ENCODE measurements around the gene USP20. TPM values are rescaled to one million over a fixed set of nuclear protein-coding genes. Genes with fewer than 3 reads are reported as not detected.
A peak's percentile ranks its signal among the peaks of the same experiment; 100 is the strongest.

The USP20 gene
- total and polyA plus RNA-seq, 10 of the 15 experiments (the other 5 are each of a cell fraction or from before 2014, with no cell fraction given), result 0.66 to 23.3 (median 11.0) TPM

DNA sequence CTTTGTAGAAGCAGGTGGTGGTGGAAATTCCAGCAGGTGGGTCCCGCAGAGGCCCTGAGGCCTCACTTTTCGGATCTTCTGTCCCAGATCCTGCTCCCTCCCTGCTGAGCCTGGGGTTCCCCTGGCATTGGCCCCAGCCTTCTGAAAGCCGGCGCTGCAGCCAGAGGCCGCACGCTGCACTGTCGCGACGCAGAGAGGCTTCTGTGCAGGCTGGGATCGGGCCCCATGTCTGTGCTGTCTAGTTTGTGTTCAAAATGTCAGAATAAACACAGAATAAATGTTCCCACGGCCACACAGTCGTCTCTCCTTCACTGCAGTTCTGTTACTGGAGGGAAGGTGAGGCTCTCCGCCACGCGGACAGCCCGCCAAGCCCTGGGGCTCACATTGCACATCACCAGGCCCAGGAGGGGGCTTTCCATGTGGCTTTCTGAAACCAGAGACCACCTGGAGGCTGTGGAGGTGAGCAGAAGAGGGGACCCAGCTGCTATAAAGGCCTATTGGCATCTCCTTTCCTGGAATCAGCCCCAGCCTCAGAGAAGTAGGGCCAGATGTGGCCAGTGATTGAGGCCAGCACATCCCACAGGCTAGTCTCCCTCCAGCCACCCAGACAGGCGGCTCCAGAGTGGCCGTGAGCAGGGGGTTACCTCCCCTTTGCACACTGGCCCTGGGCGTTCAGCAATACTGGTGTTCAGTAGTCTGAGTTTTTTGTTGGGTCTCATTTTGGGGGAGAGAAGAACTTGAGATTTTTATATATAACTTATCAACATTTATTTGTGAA, 46.5 kb downstream of the USP20 start:
- Histone ChIP-seq H4K20me1 (ENCODE audit: control insufficient read depth, insufficient read depth) (no peaks in the 10 kb centered on the region; the same call in 1 of the 2 replicates), H3K9me3 (replicated peaks; ENCODE audit: control insufficient read depth, insufficient read depth, low read length) (no peaks in the 10 kb centered on the region), H2AFZ (ENCODE audit: control insufficient read depth, low read depth, low read length) (no peak overlapping the region), H3K9ac (ENCODE audit: control insufficient read depth, insufficient read depth, low read length) (no peak overlapping the region), H3K4me3 (no peak overlapping the region), H3K4me1 (ENCODE audit: control insufficient read depth, insufficient read depth, low read length) (peaks cover 24% of the 10 kb centered on the region), H3K27ac (ENCODE audit: control insufficient read depth, insufficient read depth) (no peak overlapping the region), H3K79me2 (ENCODE audit: control insufficient read depth, insufficient read depth, low read length) (peaks cover 22% of the 10 kb centered on the region), H3K27me3 (replicated peaks in 1 of 2; ENCODE audit: control insufficient read depth in 2 of 2, insufficient read depth in 2 of 2, low read length in 1 of 2) (no peaks in the 10 kb centered on the region), H3K4me2 (ENCODE audit: control insufficient read depth, insufficient read depth) (no peak overlapping the region), H3K36me3 (ENCODE audit: control insufficient read depth in 2 of 2, insufficient read depth in 2 of 2, low read length in 1 of 2) (peaks cover 0 to 3% of the 10 kb centered on the region in 2 experiments; a peak in 2 of 4 replicates)
- no peak for FAIRE-seq
- no peak for ATAC-seq
- no peak for DNase-seq (ENCODE audit: low read depth, low spot score)
- over 99% methylated on average over 18 of the region's 19 CpGs for WGBS (ENCODE audit: insufficient coverage, insufficient replicate concordance, low lambda C conversion rate, missing lambda C conversion rate)
- in situ Hi-C loops (cut with MboI), result no loop called here
- intact Hi-C loops (cut with micrococcal nuclease; ENCODE audit: unreplicated experiment), result no loop called here
- CTCF ChIA-PET, result no interaction called here
- TF ChIP-seq RB1 (IDR thresholded peaks at IDR 0.05; ENCODE audit: borderline replicate concordance), result no peak
- TF ChIP-seq, protein P1, sequence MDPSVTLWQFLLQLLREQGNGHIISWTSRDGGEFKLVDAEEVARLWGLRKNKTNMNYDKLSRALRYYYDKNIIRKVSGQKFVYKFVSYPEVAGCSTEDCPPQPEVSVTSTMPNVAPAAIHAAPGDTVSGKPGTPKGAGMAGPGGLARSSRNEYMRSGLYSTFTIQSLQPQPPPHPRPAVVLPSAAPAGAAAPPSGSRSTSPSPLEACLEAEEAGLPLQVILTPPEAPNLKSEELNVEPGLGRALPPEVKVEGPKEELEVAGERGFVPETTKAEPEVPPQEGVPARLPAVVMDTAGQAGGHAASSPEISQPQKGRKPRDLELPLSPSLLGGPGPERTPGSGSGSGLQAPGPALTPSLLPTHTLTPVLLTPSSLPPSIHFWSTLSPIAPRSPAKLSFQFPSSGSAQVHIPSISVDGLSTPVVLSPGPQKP (IDR thresholded peaks at IDR 0.05; ENCODE audit: low read depth, low read length), result no peak
- TF ChIP-seq POLR2A (IDR thresholded peaks at IDR 0.05; ENCODE audit: low read depth, low read length), result peak; percentile 42
- RAD21 ChIA-PET (ENCODE audit: unreplicated experiment), result no interaction called here
- SMC1A ChIA-PET (ENCODE audit: uncharacterized antibody, unreplicated experiment), result interaction anchor here (0.5 kb wide), 1 partner anchor 1243 kb away, joined by 3 read pairs; no protein-coding TSS in a partner anchor
- BruUV-seq (replicated peaks), result no TSS peak
- POLR2A ChIA-PET, result no interaction called here
